NCI-H2029 (cell line): ENCODE results near the gene PIK3CD.
"Not testable (repeated sequence)": the region's sequence is repeated elsewhere in the genome, so short reads cannot be mapped to it uniquely, and the experiment has no call there.

Experiments used
- DNase-seq: peaks from one replicate; lab custom pipeline; 2025; lab: John Stamatoyannopoulos, UW

Gene PIK3CD

DNA sequence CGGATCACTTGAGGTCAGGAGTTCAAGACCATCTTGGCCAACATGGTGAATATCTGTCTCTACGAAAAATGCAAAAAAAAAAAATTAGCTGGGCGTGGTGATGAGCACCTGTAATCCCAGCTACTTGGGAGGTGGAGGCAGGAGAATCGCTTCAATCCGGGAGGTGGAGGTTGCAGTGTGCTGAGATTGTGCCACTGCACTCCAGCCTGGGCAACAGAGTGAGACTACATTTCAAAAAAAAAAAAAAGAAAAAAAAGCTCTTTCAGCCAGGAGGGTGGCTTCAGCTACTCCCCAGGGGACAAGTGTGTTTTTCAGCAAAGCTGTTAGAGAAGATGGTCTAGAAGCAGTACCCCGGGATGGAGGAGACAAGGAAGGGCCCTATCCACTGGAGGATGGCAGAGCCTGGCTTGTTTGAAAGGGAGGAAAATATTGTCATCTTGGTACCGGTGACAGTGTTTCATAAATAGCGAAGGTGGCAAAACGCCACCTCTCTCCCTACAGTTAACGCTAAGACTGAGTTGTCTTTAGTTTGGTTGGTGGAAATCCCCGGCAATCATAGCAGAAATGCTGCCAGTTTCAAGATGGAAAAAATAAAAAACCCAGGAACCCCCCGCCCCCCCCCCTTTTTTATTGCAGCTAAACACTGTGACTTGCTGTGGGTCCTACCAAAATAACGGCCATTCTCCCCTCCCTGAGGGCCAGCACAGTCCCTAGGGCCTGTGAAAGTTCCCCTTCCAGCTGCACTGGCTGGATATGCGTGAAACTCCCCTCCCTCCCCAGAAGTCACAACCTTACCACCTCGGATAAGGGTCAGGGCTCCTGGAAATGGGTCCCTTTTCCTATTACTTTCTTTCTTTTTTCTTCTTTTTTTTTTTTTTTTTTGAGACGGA lies 3.5 kb downstream of the PIK3CD start:
- no peak for DNase-seq

GRCh38 chr1:9655836-9656235 lies 4.3 kb downstream of the PIK3CD start:
- DNase-seq = no peak

DNA sequence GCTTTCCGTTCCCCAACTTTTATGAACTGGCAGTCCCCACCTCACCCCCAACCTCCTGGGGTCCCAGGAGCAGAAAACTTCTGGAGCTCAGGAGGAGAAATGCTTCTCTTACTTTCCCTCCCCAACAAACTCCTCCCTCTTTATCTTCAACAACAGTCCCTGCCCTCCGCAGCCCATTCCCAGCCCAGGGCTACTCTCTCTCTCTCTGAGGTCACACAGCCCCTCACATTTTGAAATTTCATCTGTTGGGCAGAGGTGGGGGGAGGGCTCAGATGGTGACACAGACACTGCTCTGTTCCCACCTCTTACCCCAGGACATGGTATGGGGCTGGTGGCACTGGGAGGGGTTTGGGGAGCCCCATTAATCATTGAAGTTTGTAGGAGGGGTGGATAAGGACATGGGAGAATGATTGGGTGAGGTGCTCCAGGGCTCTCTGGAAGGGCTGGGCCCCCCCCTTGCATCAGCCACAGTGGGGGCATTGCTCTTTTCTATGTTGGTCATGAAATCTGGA lies 6.0 kb downstream of the PIK3CD start:
- no peak for DNase-seq

GRCh38 chr1:9658199-9658598 lies 6.7 kb downstream of the PIK3CD start:
- no peak for DNase-seq

GRCh38 chr1:9659328-9659727 lies 7.8 kb downstream of the PIK3CD start:
- no peak for DNase-seq

GRCh38 chr1:9663257-9663656 lies 11.7 kb downstream of the PIK3CD start:
- no peak for DNase-seq

- no peak for DNase-seq
Measured at GRCh38 chr1:9665193-9665592, 13.7 kb downstream of the PIK3CD start.

DNA sequence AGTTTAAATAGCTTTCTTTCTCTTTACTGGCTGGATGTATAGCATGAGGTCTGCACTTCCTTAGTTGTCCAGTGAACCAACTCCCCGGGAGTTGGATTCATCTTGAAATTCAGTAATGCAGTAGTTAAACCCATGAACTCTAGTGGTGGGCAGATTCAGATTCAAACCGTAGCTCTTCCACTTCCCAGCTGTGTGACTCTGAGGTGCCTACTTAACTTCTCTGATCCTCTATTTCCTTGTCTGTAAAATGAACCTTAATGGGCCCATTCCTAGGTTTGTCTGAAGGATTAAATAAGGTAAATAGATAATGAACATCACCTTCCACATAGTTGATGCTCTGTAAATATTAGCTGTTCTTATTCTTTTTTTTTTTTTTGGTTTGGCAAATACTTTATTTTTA lies 16.5 kb downstream of the PIK3CD start:
- DNase-seq = no peak

DNA sequence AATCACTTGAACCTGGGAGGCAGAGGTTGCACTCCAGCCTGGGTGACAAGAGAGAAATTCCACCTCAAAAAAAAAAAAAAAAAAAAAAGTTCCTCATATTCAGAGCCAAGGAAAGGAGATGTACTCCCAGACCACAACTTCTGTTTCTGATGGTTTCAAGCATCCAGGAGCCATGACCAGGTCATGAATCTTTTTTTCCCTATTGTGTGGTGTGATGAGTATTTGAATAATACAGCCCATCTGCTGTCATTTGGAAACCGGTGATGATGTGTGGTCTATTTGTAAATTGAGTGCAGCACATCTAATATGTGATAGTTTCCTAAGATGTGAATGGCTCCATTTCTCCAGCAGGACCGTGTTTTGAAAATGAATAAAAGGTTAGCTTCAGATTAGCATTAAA lies 18.6 kb downstream of the PIK3CD start:
- no peak for DNase-seq

DNA sequence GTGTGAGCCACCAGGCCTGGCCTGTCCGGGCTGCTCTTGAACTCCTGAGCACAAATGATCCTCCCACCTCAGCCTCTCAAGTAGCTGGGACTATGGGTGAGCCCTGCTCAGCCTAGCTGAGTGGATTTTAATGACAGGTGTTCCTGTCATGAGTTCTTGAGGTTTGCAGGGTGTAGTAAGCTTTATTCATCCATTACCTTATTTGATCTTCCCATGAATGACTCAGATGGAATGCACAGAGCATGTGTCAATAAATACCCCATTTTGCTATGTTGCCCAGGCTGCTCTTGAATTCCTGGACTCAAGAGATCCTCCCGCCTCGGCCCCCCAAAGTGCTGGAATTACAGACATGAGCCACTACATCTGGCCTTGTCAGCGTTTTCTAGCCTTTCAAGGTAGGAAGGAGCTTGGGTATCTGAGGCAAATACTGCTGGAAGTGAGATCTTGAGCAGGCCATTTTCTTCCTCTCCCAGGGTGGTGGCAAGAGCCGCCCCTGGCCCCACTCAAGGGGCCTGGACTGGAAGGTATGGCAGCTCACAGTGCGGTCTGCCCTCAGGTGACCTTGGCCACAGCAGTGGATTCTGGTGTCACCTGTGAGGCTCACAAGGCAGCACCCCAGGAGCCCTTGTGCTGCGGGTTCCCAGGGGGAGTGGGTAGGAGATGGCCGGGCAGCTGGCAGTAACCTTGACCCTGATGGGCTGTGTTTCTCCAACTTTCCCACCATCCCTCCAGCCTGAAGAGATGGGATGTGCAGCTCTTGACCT lies 20.0 kb downstream of the PIK3CD start:
- DNase-seq = no peak

DNA sequence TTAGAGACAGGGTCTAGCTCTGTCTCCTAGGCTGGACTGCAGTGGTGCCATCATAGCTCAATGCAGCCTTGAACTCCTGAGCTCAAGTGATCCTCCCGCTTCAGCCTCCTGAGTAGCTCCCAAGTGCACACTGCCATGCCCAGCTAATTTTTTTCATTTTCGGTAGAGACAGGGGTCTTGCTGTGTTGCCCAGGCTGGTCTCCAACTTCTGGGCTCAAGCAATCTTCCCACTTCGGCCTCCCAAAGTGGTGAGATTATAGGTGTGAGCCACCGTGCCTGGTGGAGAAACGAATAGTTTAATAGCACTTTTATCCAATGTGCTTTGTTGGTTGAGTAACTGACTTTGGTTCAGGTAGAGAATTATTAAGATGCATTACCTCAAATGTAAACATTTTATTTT lies 20.9 kb downstream of the PIK3CD start:
- no peak for DNase-seq

DNA sequence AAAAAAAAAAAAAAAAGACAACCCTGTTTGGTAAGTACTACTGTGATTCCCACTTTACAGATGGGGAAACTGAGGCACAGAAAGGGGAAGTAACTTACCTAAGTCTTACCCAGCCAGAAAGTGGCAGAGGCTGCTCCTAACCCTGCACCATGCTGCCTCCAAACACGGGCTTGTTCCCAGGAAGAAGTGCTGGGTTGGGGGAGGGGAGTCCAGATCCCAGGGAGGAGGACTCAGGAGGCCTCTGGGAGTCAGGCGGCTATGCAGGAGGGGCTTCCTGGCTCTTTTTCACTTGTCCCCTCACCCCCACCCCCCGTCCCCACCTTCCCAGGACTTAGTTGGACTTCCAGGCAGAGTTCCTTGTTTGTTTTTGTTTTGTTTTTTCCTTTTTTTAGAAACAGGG lies 23.9 kb downstream of the PIK3CD start:
- DNase-seq = no peak

- DNase-seq = not testable (repeated sequence)
Measured at GRCh38 chr1:9676128-9676527, 24.6 kb downstream of the PIK3CD start.

GRCh38 chr1:9676815-9677393 lies 25.4 kb downstream of the PIK3CD start:
- DNase-seq = no peak

DNA sequence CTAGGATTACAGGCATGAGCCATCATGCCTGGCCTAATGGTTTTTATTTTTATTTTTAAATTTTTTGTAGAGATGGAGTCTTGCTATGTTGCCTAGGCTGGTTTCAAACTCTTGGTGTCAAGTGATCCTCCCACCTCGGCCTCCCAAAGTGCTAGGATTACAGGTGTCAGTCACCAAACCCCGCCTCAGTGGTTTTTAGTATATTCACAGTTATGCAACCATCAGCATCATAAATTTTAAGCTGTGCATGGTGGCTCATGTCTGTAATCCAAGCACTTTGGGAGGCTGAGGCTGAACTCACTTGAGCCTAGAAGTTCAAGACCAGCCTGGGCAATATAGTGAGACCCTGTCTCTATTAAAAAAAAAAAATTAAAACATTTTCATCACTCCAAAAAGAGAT lies 28.6 kb downstream of the PIK3CD start:
- DNase-seq = no peak

DNA sequence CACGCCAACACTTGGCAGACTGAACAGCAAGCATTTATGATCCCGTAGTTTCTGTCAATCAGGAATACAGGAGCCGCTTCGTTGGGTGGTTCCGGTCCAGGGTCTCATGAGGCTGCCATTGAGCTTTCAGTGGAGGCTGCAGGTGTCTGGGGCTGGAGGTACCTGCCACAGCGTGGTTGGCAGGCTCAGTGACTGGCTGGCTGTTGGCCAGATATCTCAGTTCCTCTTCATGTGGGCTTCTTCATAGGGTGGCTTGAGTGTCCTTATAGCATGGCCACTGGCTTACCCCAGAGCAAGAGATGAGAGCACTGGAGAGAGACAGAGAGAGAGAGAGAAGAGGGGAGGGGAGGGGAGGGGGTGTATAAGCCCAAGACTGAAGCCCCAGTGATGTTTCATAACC lies 29.3 kb downstream of the PIK3CD start:
- DNase-seq = no peak

DNA sequence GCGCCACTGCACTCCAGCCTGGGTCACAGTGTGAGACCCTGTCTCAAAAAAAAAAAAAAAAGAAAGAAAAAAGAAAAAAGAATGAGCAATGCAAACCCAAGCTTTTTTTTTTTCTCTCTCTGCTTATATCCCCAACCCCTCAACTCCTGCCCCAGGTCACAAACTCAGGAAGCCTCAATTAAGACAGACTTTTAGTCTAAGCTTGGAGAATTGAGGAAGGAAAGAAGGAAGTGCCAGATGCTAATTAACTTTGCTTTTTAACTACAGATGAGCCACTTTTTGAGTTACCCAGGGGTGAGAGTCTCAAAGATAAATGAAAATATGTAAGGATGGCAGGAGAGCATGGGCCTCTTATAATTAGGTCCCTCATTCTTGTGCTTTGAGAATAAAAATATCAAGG lies 33.3 kb downstream of the PIK3CD start:
- no peak for DNase-seq

DNA sequence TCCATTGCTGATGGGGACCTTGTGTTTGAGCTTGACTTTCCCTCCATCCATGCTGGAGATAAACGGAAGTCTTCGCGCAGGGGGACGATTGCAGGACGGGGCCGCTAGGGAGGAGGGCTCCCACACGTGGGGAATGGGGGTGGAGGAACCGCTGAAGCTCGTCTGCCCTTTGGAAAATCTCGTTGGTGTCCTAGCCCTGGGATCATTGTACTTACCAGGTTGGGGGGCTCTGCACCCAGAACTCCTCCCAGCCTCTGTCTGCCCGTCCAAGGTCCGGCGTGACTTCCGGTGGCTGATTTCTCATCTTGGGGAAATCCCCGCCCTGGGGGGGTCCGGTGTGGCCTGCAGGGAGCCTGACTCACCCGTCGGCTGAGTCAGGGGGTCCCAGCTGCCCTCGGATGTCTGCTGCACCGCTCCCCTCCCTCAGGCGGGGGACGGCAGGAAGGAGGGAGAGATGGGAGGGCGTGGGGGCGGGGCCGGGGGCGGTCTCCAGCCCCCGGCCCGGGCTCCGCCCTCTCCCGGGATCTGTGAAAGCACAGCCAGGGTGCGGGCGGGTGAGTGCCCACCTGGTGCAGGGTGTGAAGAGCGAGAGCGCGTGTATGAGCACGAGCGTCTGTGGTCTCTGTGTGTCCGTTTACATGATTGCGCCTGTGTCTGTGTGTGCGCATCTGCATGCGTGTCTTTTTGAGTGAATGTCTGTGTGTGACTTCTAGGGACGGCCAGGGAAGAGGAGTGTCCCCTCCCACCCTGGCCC lies 35.8 kb downstream of the PIK3CD start:
- DNase-seq = no peak

- no peak for DNase-seq
Measured at GRCh38 chr1:9687874-9688582, 36.5 kb downstream of the PIK3CD start.

DNA sequence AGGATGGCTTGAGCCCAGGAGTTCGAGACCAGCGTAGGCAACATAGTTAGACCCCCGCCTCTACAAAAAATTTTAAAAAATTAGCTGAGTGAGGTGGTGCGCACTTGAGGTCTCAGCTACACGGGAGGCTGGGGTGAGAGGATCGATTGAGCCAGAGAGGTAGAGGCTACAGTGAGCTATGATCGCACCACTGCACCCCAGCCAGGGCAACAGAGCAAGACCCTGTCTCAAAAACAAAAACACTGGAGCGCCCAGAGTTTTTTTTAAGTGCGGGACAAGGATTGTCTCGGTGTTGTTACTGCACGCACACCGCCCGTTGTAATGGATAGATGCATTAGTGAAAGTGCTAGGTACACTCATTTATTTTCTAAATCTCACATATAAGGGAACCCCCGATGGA lies 37.1 kb downstream of the PIK3CD start:
- no peak for DNase-seq

DNA sequence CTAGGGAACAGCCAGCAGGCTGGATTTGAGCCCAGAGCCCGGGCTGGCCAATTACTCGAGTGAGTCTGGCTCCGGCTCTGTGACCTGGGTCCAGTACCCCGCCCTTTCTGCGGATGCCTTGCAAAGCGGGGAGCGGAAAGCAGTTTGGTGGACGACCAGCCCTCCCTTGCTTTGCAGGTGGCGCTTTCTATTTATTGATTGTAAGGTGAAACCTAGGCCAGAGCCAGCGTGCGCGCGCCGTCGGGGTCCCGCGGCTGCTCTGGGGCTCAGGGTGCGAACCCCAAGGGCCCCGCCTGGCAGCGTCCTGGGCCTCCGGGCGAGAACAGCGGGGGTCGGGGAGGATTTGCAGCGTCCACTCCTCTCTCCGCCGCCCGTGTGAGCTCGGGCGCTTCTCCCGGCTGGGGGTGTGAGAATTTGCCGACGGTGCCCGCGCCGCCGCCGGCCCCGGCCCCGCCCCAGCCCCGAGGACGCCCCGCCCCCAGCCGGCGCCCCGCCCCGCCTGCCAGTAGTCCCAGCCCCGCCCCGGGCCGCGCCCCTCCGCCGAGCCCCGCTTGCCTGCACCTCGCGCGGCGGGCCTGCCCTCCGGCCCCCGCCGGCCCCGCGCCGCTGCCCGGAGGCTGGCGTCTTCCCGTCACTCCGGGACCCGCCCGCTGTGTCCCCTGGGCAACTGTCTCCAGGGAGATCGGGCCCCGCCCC lies 37.6 kb downstream of the PIK3CD start:
- DNase-seq = peak; percentile 27
